GM19372 (cell line): ENCODE data around the gene MEF2D.

ENCODE experiments used
- ATAC-seq: cut with Tn5 transposase; IDR thresholded peaks from one replicate; pipeline ENCODE4 v1.9.1; 2021; ENCODE audit warnings: mild to moderate bottlenecking, low read depth, moderate library complexity; ENCODE audit not compliant: unreplicated experiment

MEF2D gene

GRCh38 chr1:156525071-156525501, 24.5 kb upstream of the MEF2D start:
- no peak for ATAC-seq

GRCh38 chr1:156524481-156524869, 23.9 kb upstream of the MEF2D start:
- ATAC-seq = no peak

DNA sequence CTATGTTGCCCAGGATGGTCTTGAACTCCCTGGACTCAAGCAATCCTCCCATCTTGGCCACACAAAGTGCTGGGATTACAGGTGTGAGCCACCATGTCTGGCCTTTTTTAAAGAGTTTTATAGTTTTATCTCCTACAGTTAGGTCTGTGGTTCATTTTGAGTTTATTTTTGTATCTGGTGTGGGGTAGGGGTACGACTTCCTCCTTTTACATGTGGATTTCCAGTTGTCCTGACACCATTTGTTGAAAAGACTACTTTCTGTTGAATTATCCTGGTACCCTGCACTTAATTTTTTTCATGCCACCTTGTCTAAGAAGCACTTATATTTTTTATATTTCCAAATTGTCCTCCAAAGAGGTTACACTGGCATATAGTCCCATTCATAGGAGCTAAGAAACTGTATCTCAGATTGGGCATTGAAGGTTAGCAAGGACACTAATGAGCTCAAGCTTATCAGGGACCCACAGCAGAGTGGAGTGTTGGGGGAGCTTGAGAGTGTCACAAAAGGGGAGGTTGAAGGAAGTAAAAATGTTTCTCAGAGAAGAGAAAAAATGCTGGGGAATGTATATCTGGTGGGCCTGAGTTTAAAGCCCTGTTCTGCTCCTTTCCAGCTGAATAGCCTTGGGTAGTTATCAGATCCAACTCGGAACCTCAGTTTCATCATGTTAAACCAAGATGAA, 23.4 kb upstream of the MEF2D start:
- no peak for ATAC-seq

DNA sequence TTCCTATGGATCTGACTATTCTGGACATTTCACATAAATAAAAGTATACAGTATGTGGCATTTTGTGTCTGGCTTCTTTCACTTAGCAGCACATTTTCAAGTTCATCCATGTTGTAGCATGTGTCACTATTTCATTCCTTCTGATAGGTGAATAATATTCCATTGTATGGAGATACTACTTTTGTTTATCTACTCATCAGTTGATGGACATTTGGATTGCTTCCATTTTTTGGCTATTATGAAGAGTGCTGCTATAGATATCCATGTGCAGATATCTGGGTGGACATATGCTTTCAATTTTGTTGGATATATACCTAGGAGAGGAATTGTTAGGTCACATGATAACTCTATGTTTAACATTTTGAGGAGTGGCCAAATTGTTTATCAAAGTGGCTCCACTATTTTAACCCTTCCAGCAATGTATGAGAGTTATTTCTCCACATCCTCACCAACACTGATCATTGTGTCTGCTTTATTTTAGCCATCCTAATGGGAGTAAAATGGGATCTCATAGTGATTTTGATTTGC, 21.9 kb upstream of the MEF2D start:
- no peak for ATAC-seq

- no peak for ATAC-seq
Measured at GRCh38 chr1:156517748-156518147, 17.2 kb upstream of the MEF2D start.

- no peak for ATAC-seq
Measured at GRCh38 chr1:156516821-156517220, 16.2 kb upstream of the MEF2D start.

DNA sequence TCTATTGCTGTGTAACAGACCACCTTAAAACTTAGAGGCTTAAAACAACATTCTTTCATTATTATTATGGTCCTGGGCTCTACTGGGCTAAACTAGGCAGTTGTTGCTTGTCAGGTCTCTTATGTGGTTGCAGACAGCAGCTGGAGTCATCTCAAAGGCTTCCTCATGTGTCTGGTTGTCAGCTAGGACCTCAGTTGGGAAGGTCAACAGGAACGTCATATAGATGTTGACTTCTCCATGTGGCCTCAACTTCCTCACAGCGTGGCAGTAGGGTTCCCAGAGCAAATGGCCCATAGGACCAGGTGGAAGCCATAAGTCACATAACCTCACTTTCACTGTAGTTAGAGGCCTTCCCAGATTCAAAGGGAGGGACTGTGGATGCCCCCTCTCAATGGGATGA, 15.4 kb upstream of the MEF2D start:
- ATAC-seq = no peak

DNA sequence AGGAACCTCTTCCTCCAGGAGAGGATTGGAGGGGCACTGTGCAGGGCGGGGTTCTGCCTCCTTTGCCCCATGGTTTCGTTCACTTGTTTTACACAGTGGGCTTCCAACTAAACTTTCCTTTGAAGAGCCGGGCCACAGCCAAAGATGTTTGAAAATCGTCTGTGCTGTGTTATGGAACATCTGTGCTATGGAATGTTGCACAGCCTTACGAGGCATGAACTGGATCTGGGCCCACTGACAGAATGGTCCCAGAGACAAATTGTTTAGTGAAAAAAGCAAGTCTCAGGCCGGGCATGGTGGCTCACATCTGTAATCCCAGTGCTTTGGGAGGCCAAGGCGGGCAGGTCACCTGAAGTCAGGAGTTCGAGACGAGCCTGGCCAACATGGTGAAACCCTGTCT, 12.6 kb upstream of the MEF2D start:
- no peak for ATAC-seq

- ATAC-seq = no peak
Measured at GRCh38 chr1:156511644-156512043, 11.1 kb upstream of the MEF2D start.

DNA sequence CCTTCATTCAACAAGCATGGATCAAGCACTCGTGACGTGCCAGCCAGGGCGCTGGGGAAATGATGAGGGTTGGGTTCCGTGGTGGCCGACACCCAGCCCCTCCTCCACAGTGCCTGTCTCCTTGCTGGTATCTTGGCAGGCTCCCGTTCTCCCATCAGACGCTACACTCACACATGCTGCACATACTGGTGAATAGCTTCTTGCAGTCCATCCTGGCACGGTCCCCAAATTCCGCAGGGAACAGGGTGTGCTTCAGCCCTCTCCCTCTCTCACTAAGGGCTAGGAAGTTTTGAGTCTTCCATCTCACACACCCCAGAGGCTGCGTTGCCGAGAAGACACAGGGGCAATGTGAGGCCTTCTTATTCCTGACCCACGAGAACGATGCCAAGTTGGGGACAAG, 10.1 kb upstream of the MEF2D start:
- ATAC-seq = no peak

DNA sequence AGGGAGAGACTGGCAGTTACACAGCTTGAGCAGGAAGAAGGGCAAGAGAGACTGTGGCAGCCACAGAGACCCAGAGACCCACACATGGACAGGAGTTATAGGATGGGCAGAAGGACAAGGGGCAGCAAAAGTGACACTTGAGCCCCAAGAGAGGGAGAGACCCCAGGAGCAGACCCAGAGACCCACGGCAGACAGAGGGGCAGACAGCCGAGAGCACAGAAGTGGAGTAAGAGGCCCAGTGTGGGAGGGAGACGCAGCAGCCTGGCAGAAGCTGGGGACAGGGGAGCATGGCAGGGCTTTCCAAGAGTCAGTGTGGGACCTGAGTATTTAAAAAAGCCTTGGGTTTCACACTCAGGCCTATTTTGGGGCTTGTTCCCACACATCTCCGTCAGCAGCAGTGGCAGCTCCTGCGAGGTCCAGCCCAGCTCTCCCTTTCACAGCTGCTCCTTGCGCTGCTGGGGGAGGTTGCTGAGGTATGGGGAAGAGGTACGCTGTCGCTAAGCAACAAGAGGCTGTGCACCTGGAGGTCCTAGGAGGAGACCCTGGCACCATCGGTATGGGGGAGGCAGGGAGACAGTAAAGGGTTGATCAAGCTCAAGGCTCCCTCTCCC, 9.0 kb upstream of the MEF2D start:
- ATAC-seq = no peak

- no peak for ATAC-seq
Measured at GRCh38 chr1:156508955-156509234, 8.3 kb upstream of the MEF2D start.

DNA sequence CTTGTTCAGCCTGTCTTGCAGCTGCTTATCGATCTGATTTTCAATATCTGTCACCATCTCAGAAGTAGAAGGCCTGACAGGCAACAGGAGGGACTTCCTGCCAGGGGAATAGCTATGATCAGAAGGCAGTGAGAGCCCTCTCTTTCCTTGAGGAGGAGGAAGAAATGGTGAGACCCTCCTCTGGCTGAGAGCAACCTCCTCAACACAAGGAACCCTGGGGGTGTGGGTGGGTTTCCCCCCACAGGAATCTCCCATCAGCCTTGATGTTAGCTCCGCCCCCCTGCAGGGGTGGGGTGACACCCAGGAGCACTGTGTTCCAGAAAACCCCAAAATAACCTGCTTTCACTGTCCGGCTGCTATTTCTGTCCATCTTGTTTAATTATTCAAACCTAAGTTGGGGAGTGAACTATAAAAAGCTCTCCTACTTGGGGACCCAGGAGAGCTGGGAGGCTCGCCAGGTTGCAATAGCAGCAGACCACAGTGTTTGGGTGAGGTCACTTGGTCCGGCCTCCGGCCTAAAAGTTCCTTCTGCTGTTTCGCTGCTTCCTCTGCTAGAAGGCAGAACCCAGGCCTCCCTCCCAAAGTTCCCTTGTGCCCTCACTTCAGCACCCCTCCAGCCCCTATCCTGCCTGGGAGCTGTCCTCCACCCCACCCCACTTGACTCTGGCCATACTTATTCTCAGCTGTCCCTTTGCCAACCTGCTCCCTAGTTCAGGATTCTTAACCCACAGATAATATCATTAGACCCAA, 7.8 kb upstream of the MEF2D start:
- ATAC-seq = no peak

- ATAC-seq = no peak
Measured at GRCh38 chr1:156506450-156506849, 5.9 kb upstream of the MEF2D start.

DNA sequence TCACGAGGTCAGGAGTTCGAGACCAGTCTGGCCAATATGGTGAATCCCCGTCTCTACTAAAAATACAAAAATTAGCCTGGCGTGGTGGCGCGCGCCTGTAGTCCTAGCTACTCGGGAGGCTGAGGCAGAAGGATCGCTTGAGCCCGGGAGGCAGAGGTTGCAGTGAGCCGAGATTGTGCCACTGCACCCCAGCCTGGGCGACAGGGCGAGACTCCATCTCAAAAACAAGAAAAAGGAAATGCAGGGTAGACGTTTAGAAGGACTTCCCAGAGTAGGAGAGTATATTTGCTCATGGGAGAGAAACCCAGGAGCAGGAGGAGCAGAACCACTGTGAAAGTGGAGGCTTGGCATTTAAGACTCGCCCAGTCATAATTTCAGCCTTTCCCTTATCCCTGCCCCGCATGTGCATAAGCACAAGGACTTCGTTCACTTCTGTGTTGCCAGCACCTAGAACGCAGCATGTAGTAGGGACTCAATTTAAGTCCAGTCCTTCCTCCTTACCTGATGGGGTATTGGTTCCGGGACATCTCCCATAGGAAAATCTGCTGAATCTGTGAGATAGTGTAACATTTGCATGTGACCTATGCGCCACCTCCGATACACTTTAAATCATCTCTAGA, 5.2 kb upstream of the MEF2D start:
- ATAC-seq = no peak

DNA sequence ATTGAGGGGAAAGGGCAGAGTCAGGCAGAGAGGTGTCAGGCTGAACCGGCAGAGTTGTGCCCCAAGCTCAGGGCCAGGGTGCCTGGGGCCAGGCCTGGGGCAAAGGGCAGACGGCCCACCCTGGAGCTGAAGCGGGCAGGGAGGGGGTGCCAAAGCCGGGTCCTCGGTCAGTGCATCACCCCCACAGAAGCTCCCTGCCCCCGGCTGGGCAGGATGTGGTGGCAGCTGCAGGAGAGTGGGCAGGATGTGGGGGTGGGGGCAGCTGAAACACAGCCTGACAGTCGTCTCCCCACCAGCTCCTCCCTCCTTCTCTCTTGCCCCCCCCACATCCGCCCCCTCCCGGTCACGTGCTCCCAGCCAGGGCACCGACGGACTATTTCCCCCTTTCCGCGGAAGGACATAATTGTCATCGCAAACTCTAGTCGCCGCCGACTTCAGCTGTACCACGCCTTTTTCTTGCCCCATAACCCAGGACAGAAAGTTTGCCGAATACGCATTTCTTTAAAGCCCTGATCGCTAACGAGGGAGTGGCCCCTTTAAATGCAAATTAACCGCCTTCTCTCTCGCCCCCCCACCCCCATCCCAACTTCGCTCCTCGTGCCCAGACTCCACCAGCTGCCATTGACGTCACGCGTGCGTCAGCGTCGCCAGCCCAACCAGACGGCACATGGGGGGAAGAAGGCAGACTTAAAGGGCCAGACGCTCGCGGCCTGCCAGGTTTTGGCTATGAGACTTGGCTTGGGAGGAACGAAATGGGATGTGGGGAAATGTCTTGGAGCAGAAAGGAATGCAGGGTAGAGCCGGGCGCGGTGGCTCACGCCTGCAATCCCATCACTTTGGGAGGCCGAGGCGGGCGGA, 4.5 kb upstream of the MEF2D start:
- peak; percentile 36 for ATAC-seq

DNA sequence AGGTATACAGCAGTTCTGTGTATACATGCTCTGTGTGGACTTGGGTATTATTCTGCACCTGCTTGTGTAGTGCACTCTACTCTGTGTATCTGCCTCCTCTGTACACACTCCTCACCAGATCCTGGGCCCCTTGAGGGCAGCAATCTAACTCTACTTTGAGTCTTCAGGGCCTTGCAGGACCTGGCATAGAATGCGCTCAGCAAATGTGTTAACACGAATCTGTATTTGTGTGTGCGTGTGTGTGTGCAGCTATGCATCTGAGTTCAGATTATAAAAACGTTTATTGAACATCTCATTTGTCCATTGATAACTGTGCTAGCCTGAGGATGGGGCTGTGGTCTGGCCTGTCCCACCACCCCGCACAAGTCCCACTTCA, 3.9 kb upstream of the MEF2D start:
- no peak for ATAC-seq

DNA sequence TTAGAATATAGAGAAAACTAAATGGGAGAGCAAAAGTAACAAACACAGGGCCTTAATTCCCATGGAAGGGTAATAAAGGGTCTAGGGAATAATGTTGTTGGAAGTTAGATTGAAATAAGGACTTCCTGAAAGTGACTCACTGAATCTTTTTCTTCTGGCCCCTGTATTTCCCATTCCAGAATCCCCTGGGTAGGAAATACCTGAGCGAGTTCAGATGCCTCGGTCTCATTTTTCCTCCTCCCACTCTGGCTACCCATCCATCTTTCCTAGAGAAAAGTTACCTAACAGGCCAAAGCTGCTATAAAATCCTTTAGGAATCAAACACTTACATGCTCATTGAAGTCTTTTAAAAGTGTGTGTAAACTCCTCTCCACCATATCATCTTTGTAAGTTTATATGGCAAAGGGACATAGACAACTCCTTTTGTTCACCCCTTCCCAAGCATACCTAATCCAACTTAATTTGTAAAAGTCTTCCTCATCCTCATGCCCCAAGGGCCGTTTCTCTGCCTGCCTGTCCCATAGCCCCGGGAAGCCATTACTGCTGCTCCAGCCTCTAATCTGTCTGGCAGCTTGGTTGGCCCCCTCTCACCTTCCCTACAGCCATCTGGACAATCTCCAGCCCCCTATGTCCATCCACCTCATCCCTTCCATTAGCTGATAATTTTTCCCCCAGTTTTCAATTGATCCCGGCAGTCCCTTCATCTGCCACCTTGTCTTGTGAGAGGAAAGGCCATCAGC, 3.3 kb upstream of the MEF2D start:
- ATAC-seq = no peak

DNA sequence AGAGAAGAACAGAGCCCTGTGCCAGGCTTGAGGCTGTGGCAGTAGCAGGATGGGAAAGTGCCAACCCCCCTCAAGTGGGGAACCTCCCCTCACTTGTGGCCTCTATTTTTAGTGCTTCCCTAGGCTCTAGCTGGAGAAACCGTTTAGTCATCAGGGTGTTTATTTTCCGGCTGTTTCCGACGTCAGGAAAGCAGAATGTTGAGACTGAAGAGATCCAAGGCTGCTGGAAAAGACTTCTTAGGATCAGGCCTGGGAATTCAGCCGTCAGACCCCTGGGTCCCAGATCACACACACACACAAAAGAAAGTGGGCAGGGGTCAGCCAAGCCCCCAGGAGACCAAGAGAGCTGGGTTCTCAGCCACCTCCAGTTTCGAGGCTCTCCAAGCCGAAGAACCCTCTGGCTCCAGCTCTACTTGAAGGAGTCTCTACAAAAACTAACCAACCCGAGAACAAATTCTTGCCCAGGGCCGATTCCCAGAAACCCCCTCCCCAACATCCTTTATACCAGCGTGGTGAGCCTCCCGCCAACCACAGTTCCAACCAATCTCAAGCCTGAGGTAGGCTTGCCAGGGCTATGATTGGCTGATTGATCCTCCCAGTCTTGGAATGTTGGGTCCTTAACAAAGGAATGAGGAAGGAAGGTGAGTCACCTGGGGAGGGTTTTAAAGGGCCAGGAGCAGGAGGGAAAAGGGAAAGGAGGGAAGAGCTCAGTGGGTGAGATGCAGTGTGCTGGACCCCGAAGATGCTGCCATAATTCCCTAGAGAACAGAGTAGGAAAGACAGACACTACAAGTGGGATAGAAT, 2.5 kb upstream of the MEF2D start:
- ATAC-seq = no peak
